ENCODE measurements around the gene C2CD4B. TPM values are rescaled to one million over a fixed set of nuclear protein-coding genes. Genes with fewer than 3 reads are reported as not detected.

The C2CD4B gene
- total and polyA plus RNA-seq, 2 donors (not counting 1 experiment from before 2014, with no cell fraction given): not detected

DNA sequence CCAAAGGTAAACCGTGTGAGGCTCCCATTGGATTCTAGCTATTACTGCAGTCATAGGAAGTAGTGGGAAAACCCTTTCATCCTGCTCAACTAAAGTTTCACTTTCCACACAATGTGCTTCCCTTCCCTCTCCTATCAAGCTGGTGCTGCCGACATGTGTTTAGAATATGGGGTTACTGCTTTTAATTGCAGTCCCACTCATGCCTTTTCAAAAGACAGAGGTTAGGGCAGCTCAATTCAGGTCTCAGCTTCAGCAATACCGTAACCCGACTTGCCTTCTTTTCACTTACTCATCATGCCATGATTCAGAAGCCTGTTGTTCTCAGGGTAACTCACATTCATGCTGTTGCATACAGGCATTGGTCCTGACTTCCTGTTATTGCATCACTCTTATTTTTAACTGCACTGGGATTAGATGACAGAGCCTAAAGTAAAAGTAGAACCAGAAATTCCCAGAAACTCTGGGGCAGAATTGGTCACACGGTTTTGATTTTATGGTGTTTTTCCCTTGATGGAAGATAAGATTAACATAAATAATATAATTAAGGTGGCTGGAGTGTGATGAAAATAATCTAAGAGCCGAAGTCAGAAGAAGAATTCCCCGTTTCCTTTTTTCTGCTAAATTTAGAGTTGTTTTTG, 45.7 kb downstream of the C2CD4B start:
- H4K20me1 ChIP-seq (ENCODE audit: control insufficient read depth, insufficient read depth, low read length, poor library complexity, severe bottlenecking): no peaks in the 10 kb centered on the region
- H3K4me2 ChIP-seq (replicated peaks; ENCODE audit: low read depth, low read length, poor library complexity, severe bottlenecking): no peak overlapping the region
- peaks cover 15% of the 10 kb centered on the region for H3K27me3 Mint-ChIP-seq
- ChIA-PET CTCF (no interaction called here), POLR2A (no interaction called here)
- H3K4me1 ChIP-seq (ENCODE audit: control insufficient read depth in 2 of 2, insufficient read depth in 2 of 2, low read length in 2 of 2): no peaks in the 10 kb centered on the region
- H3K4me3 ChIP-seq (ENCODE audit: control extremely low read depth in 1 of 5, extremely low read depth in 1 of 5, insufficient read depth in 1 of 5, low read depth in 2 of 5, low read length in 4 of 5): no peak overlapping the region
- no peak overlapping the region for H2AFZ ChIP-seq (ENCODE audit: insufficient read depth, low read depth, low read length, poor library complexity, severe bottlenecking)
- no peak for TF ChIP-seq EZH2 (IDR thresholded peaks at IDR 0.05; ENCODE audit: borderline replicate concordance, insufficient read depth, low read depth, low read length, poor library complexity, severe bottlenecking)
- TF ChIP-seq, protein P1, sequence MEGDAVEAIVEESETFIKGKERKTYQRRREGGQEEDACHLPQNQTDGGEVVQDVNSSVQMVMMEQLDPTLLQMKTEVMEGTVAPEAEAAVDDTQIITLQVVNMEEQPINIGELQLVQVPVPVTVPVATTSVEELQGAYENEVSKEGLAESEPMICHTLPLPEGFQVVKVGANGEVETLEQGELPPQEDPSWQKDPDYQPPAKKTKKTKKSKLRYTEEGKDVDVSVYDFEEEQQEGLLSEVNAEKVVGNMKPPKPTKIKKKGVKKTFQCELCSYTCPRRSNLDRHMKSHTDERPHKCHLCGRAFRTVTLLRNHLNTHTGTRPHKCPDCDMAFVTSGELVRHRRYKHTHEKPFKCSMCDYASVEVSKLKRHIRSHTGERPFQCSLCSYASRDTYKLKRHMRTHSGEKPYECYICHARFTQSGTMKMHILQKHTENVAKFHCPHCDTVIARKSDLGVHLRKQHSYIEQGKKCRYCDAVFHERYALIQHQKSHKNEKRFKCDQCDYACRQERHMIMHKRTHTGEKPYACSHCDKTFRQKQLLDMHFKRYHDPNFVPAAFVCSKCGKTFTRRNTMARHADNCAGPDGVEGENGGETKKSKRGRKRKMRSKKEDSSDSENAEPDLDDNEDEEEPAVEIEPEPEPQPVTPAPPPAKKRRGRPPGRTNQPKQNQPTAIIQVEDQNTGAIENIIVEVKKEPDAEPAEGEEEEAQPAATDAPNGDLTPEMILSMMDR (IDR thresholded peaks at IDR 0.05): no peak
- DNase-seq (no peak), ATAC-seq (ENCODE audit: low read depth) (no peak)
- peaks cover 5% of the 10 kb centered on the region for H3K4me1 Mint-ChIP-seq
- H3K79me2 ChIP-seq (ENCODE audit: control insufficient read depth, insufficient read depth, low read length): no peaks in the 10 kb centered on the region
- 5% methylated on average over 2 of the region's 7 CpGs for WGBS (ENCODE audit: insufficient coverage)
- intact Hi-C loops (cut with micrococcal nuclease): no loop called here
- H3K9ac ChIP-seq (ENCODE audit: low read length): no peak overlapping the region
- no peaks in the 10 kb centered on the region for H3K9me3 ChIP-seq (ENCODE audit: control extremely low read depth in 1 of 3, control insufficient read depth in 2 of 3, insufficient read depth in 1 of 3, low read length in 2 of 3)
- no peak overlapping the region for H3K27ac ChIP-seq (ENCODE audit: low read length in 2 of 2)
- no peak overlapping the region for H3K27ac Mint-ChIP-seq
- no peaks in the 10 kb centered on the region for H3K9me3 Mint-ChIP-seq (ENCODE audit: insufficient read depth)
- H3K4me3 Mint-ChIP-seq: no peak overlapping the region
- no peaks in the 10 kb centered on the region for H3K36me3 ChIP-seq (replicated peaks in 1 of 2; ENCODE audit: control extremely low read depth in 1 of 2, control insufficient read depth in 1 of 2, extremely low read depth in 1 of 2, insufficient read depth in 2 of 2, low read length in 1 of 2)
- peaks cover 0 to 6% (median 1%) of the 10 kb centered on the region in 4 experiments for H3K27me3 ChIP-seq (replicated peaks in 1 of 4; ENCODE audit: control extremely low read depth in 1 of 4, control insufficient read depth in 3 of 4, insufficient read depth in 4 of 4, low read length in 3 of 4)

DNA sequence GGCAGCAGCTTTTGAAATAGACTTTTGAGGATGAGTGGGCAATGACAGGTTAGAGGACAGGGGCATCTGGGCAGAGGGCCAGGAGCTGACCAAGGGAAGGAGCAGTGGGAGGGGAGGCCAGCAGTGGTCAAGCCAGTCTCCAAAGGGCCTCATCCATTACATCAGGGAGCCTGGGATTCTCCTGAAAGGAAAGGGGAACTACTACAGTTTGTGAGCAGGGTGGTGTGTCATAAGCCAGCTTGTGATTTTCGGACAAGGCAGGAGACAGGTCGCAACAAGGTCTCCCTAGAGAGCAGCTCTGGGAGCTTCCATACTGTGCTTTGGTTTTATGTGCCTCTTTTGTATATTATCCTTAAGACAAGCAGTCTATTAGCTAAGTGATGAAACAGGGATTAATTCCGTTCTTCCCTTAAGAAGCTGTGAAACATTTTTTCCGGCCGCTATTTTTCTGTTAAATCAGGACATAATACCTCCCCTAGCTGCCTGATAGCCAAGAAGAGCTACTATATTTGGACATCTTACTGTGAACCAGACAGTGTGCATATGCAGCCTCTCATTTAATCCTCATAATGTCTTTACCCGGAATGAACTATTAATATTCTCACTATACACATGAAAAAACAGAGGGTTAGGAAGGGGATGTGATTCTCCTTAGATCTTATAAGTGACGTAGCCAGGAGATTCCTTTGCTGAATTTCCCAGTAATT, 46.4 kb downstream of the C2CD4B start:
- H3K4me1 Mint-ChIP-seq: peaks cover under 1% of the 10 kb centered on the region
- no peaks in the 10 kb centered on the region for H3K4me1 ChIP-seq (ENCODE audit: control insufficient read depth in 2 of 2, insufficient read depth in 2 of 2, low read length in 2 of 2)

More for the DNA sequence above, 46.4 kb downstream of the C2CD4B start:
- Histone ChIP-seq H3K4me2 (replicated peaks; ENCODE audit: low read depth, low read length, poor library complexity, severe bottlenecking) (no peak overlapping the region), H3K36me3 (replicated peaks in 1 of 2; ENCODE audit: control extremely low read depth in 1 of 2, control insufficient read depth in 1 of 2, extremely low read depth in 1 of 2, insufficient read depth in 2 of 2, low read length in 1 of 2) (no peaks in the 10 kb centered on the region), H3K4me3 (ENCODE audit: control extremely low read depth in 1 of 5, extremely low read depth in 1 of 5, insufficient read depth in 1 of 5, low read depth in 2 of 5, low read length in 4 of 5) (no peak overlapping the region), H3K9ac (ENCODE audit: low read length) (no peak overlapping the region), H2AFZ (ENCODE audit: insufficient read depth, low read depth, low read length, poor library complexity, severe bottlenecking) (no peak overlapping the region), H3K9me3 (ENCODE audit: control extremely low read depth in 1 of 3, control insufficient read depth in 2 of 3, insufficient read depth in 1 of 3, low read length in 2 of 3) (no peaks in the 10 kb centered on the region), H3K79me2 (ENCODE audit: control insufficient read depth, insufficient read depth, low read length) (no peaks in the 10 kb centered on the region), H3K27me3 (replicated peaks in 1 of 4; ENCODE audit: control extremely low read depth in 1 of 4, control insufficient read depth in 3 of 4, insufficient read depth in 4 of 4, low read length in 3 of 4) (peaks cover 0 to 6% (median 1%) of the 10 kb centered on the region in 4 experiments), H4K20me1 (ENCODE audit: control insufficient read depth, insufficient read depth, low read length, poor library complexity, severe bottlenecking) (no peaks in the 10 kb centered on the region), H3K27ac (ENCODE audit: low read length in 2 of 2) (no peak overlapping the region)
- Mint-ChIP-seq H3K27ac (no peak overlapping the region), H3K27me3 (peaks cover 15% of the 10 kb centered on the region), H3K4me3 (no peak overlapping the region), H3K9me3 (ENCODE audit: insufficient read depth) (no peaks in the 10 kb centered on the region)
- ChIA-PET POLR2A (no interaction called here), CTCF (no interaction called here)
- ATAC-seq (ENCODE audit: low read depth) (no peak), DNase-seq (no peak)
- intact Hi-C loops (cut with micrococcal nuclease): no loop called here
- no peak for TF ChIP-seq EZH2 (IDR thresholded peaks at IDR 0.05; ENCODE audit: borderline replicate concordance, insufficient read depth, low read depth, low read length, poor library complexity, severe bottlenecking)
- TF ChIP-seq, protein P1 (IDR thresholded peaks at IDR 0.05): no peak
- WGBS (ENCODE audit: insufficient coverage): 100% methylated on average over 3 of the region's 7 CpGs
